EL (cell line): ENCODE data around the gene WDR64.
A peak's percentile ranks its signal among the peaks of the same experiment; 100 is the strongest.

Experiments used
- DNase-seq: peaks from one replicate; pipeline ENCODE4 v3.0.0-alpha.2; 2016

WDR64 gene

GRCh38 chr1:241652012-241652411 lies at the start of gene WDR64:
TSS of gene WDR64 (plus strand) at chr1:241652281. CDS start at chr1:241652485, 204 bp downstream.
- no peak for DNase-seq

DNA sequence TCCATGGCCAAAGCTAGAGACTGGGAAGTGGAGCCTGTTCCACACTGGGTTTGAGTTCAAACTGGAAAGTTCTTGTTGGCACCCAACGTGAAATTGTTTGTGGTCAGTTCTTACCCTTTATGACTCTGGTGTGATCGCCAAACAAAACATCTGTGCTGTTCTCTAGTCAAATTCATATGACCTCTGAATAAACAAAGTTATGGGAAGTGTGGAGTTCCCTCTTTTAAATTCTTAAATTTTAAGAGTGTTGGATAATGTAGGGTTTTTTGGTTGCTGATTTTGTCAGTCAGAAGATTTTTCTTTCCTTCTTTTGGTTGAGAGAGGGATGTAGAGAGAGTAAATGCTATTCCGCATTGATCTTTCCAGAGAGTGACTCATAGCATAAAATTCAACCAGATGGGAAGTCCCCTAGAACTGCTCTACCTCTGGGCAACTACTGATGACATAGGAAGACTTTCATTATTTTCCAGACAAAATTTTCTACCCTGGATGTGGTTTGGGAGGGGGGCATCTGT lies 48.3 kb upstream of the WDR64 start:
- DNase-seq: peak; percentile 75

- no peak for DNase-seq
Measured at GRCh38 chr1:241605146-241605805, 46.8 kb upstream of the WDR64 start.

DNA sequence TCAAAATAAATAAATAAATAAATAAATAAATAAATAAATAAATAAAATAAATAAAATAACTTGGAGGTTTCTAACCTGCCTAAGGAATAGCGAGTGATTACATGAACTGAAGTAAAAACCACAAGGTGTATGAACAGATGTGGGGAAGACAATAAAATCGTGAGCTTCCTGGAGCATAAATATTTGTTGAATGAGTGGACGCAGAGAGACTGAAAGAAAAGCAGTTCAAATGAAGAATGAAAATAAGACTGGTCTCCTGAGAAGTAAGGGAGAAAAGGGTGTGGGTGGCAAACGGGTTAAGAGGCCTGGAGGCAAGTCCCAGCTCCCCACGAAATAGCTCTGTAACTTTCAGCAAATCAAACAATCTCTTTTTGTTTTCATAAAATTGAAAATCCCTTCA lies 45.5 kb upstream of the WDR64 start:
- peak; percentile 65 for DNase-seq

DNA sequence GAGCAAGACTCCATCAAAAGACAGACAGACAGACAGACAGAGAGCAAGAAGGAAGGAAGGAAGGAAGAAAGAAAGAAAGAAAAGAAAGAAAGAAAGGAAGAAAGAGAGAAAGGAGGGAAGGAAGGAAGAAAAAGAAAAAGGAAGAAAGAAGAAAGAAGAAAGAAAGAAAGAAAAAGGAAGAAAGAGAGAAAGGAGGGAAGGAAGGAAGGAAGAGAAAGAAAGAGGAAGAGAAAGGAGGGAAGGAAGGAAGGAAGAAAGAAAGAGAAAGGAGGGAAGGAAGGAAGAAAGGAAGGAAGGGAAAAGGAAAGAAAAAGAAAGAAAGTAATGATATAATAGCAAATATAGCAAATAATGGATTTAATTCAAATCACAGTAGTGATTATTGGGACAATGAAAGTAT lies 44.6 kb upstream of the WDR64 start:
- no peak for DNase-seq

- DNase-seq: peak; percentile 77
Measured at GRCh38 chr1:241608379-241609033, 43.6 kb upstream of the WDR64 start.

DNA sequence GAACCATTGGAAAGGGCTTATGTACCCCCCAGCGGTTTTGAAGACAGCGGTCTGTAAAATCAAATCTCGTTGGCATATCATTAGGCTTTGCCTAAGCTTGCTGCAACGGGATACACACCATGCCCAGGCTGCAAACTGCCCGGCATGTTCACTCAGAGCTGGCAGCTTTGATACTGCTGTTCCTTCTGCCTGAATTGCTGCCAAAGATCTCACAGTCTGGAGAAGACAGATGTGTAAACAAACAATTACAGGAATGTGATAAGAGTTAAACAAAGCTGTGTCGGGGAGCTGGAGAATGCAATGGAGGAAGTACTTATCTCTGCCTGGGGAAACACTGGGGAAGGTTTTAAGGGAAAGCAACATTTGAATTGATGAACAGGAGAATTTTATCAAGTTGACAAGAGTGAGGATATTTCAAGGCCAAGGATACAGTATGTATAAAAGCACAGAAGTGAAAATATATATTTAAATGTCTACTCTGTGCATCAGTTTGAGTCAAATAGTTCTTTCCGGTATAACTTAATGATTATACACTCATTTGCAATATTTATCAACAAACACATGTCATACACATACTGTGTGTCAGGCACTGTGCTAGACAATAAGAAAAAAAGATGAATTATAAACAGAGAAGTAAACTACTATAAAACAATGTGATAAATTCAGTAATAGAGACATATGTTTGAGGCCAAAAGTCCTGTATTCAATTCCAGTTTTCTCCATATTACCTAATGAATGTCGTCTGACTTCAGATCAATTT lies 41.8 kb upstream of the WDR64 start:
- DNase-seq: peak; percentile 46

DNA sequence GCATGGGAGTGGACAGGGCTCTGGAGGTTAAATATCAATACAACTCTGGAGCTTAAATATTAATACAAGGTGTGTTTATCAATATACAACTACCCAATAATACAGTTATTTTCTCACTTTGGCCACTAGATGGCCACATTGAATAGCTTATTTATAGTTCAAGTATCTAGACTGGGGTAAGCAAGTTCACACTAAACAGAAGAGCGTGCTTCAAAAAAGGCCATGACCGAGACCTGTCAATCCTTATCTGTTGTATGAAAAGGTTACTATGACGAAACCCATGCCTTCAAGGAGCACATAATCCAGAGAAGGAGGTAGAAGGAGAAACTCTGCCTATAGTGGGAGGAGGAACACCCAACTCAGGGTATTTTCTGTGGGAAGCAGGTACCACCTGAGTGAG lies 41.0 kb upstream of the WDR64 start:
- DNase-seq: peak; percentile 67

GRCh38 chr1:241611736-241612135 lies 40.3 kb upstream of the WDR64 start:
- no peak for DNase-seq

- peak; percentile 95 for DNase-seq
Measured at GRCh38 chr1:241612533-241613477, 39.3 kb upstream of the WDR64 start.

GRCh38 chr1:241614144-241614543 lies 37.9 kb upstream of the WDR64 start:
- DNase-seq: no peak

- no peak for DNase-seq
Measured at GRCh38 chr1:241614572-241614971, 37.5 kb upstream of the WDR64 start.

- peak; percentile 36 for DNase-seq
Measured at GRCh38 chr1:241615043-241615974, 36.8 kb upstream of the WDR64 start.

GRCh38 chr1:241617426-241617825 lies 34.7 kb upstream of the WDR64 start:
- DNase-seq: no peak

GRCh38 chr1:241622669-241623068 lies 29.4 kb upstream of the WDR64 start:
- no peak for DNase-seq

- no peak for DNase-seq
Measured at GRCh38 chr1:241624935-241625334, 27.1 kb upstream of the WDR64 start.

GRCh38 chr1:241627453-241628259 lies 24.4 kb upstream of the WDR64 start:
- peak; percentile 72 for DNase-seq

DNA sequence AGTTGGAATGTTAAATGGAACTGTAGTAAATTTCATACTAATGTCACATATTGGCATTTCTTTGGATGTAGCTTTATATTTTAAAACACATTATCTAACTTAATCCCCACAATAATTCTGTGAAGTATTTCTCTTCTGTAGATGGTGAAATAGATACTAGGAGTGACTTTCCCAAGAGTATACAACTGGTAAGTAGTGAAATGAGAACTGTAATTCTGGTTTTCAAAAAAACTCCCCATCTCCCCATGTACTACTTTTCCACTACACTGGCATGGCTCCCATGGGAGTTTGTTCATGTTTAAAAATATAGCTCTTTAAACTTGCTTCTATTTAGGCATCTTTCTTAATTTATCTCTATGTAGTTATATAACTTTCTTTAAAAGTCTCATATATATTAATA lies 22.1 kb upstream of the WDR64 start:
- no peak for DNase-seq

DNA sequence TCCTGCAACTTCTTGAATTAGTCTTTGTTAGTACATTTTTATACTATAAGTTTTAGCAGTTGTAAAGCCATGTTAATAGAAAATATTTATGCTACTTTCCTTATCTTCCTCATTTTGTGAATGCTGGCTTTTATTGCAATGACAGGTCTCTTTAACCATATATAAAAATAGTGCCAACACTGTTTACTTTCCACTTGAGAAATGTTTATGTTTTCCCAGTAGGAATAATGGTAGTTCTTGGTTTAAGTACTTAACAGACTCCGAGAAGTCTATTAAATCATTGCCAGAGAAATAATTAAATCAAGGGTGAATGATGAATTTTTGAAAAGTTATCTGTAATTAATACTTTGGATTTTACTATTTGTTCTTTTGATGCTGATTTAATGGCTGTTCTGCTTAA lies 21.6 kb upstream of the WDR64 start:
- no peak for DNase-seq

DNA sequence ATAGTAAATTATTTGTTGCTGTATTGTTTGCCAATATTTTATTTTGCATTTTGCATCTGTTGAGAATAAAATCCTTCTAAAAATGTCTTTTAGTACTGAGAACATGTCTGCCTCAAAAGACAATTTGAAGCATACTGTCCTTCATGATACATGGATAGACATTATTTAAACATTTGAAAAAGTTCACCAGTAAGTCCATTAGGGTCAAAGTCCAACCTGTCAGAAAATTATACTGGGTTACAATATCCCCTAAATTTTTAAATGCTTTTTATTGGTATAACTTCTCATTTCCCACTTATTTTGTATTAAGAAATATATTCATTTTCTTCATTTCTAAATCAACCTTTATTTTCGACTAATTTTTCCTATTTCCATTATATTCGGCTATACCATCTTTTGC lies 21.2 kb upstream of the WDR64 start:
- no peak for DNase-seq

GRCh38 chr1:241631674-241632073 lies 20.4 kb upstream of the WDR64 start:
- no peak for DNase-seq
